GM20000 (cell line): ENCODE data around the gene PTPN21.
A peak's percentile ranks its signal among the peaks of the same experiment; 100 is the strongest.

Experiments
- DNase-seq: peaks from one replicate; pipeline ENCODE4 v3.0.0; 2012; ENCODE audit warnings: low spot score
- TF ChIP-seq, protein P1 (sequence below): IDR thresholded peaks from 2 replicates; pipeline ENCODE4 v1.5.1; 2012; ENCODE audit warnings: mild to moderate bottlenecking, control low read depth; ENCODE audit errors: extremely low read depth, missing control alignments

Gene PTPN21

GRCh38 chr14:88492272-88493089 is 62.3 kb downstream of the PTPN21 start:
- peak; percentile 77 for DNase-seq
- TF ChIP-seq, protein P1, sequence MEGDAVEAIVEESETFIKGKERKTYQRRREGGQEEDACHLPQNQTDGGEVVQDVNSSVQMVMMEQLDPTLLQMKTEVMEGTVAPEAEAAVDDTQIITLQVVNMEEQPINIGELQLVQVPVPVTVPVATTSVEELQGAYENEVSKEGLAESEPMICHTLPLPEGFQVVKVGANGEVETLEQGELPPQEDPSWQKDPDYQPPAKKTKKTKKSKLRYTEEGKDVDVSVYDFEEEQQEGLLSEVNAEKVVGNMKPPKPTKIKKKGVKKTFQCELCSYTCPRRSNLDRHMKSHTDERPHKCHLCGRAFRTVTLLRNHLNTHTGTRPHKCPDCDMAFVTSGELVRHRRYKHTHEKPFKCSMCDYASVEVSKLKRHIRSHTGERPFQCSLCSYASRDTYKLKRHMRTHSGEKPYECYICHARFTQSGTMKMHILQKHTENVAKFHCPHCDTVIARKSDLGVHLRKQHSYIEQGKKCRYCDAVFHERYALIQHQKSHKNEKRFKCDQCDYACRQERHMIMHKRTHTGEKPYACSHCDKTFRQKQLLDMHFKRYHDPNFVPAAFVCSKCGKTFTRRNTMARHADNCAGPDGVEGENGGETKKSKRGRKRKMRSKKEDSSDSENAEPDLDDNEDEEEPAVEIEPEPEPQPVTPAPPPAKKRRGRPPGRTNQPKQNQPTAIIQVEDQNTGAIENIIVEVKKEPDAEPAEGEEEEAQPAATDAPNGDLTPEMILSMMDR: peak; percentile 64

- TF ChIP-seq, protein P1: no peak
- DNase-seq: no peak
These were observed 64.6 kb downstream of the PTPN21 start for GRCh38 chr14:88490168-88490567.

- TF ChIP-seq, protein P1: no peak
- no peak for DNase-seq
These were observed 65.9 kb downstream of the PTPN21 start for GRCh38 chr14:88488897-88489296.

DNA sequence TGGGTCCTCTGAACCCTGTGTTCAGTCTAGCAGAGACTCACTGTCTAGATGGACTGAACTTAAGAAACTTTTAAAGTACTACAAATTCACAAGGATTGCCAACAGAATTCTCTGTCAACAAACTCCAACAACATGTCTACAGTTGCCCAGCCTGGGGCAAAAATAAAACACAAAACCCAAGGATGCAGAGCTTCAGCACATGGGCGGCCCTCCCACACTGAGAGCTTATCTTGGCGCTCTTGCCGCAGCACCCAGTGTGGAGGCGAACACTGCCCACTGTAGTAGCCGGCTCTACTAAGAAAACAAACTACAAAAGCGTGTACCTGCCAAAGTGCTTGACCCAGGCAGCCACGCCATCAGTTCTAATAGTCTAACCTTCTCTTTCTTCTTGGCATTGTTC is 66.7 kb downstream of the PTPN21 start:
- TF ChIP-seq, protein P1: no peak
- no peak for DNase-seq

DNA sequence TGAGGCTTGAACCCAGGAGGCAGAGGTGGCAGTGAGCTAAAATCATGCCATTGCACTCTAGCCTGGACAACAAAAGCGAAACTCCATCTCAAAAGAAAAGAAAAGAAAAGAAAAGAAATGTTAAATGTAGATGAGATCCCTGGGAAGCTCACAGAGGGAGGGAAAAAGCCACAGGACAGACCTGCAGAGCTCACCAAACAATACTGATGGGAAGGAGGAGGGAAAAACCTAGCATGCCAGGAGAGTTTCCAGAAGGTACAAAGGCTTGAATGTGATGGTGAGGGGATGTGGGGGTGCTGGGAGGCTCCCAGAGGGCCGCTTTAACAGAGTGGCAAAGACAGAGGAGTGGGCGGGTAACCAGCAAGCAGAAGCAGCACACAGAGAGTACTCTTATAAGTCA is 72.3 kb downstream of the PTPN21 start:
- DNase-seq: no peak
- TF ChIP-seq, protein P1: no peak

- TF ChIP-seq, protein P1: no peak
- DNase-seq: no peak
These were observed 73.0 kb downstream of the PTPN21 start for GRCh38 chr14:88481794-88482193.

- TF ChIP-seq, protein P1: no peak
These were observed 73.7 kb downstream of the PTPN21 start for GRCh38 chr14:88481059-88481458.

More at GRCh38 chr14:88481059-88481458, 73.7 kb downstream of the PTPN21 start:
- no peak for DNase-seq
